GM12878 (cell line): ENCODE measurements around the gene LANCL2. TPM values are rescaled to one million over a fixed set of nuclear protein-coding genes. Genes with fewer than 3 reads are reported as not detected.
A peak's percentile ranks its signal among the peaks of the same experiment; 100 is the strongest.

Experiments
- ATAC-seq: fragments of 200-7000 bp; cut with Tn5 transposase; 3 replicates; pipeline ENCODE4 v1.9.1; 2020; ENCODE audit warnings: mild to moderate bottlenecking, moderate library complexity
- BruUV-seq: library from RNA; stranded (reverse); fragments of 400-500 nt; replicated peaks from 2 replicates; lab custom pipeline; 2021; lab: Mats Ljungman, UMichigan
- CTCF ChIA-PET: fragments of 300-600 bp; sonication (Branson Sonifier 250); formaldehyde crosslinking; extraction: SDS; loops from one replicate; lab custom pipeline; 2021; ENCODE audit warnings: inconsistent platforms; lab: Yijun Ruan, JAX
- POLR2A ChIA-PET: fragments of 350-600 bp; formaldehyde crosslinking; extraction: SDS; loops from one replicate; lab custom pipeline; 2021; ENCODE audit warnings: inconsistent platforms; lab: Charles Lee
- RAD21 ChIA-PET: fragments of 300-600 bp; sonication (Branson Sonifier 250); formaldehyde crosslinking; loops from one replicate; lab custom pipeline; 2023; ENCODE audit warnings: antibody characterized with exemption; ENCODE audit not compliant: unreplicated experiment; lab: Charles Lee
- SMC1A ChIA-PET: fragments of 300-600 bp; sonication (Branson Sonifier 250); formaldehyde crosslinking; loops from one replicate; lab custom pipeline; 2023; ENCODE audit not compliant: unreplicated experiment, uncharacterized antibody; lab: Charles Lee
- DNase-seq: peaks from one replicate; pipeline ENCODE4 v3.0.0-alpha.2; 2011; ENCODE audit warnings: low read depth, low spot score
- FAIRE-seq: peaks from 3 replicates; lab custom pipeline; 2011; peaks lifted over from hg19 to GRCh38; lab: Jason Lieb, UNC
- H2AFZ ChIP-seq: 2 replicates; pipeline ENCODE4 v1.6.0; 2011; ENCODE audit warnings: low read depth, low read length, control low read depth; ENCODE audit not compliant: control insufficient read depth
- H3K27ac ChIP-seq: 2 replicates; pipeline ENCODE4 v1.5.1; 2011; ENCODE audit warnings: control low read depth; ENCODE audit not compliant: control insufficient read depth, insufficient read depth
- H3K27me3 ChIP-seq, 2 experiments: replicated peaks in 1 of 2; 2 replicates each; pipeline versions ENCODE4 v1.6.0 to v1.6.1; 2011; ENCODE audit warnings: low read length in 1 of 2; ENCODE audit not compliant: control insufficient read depth in 2 of 2, insufficient read depth in 2 of 2
- H3K36me3 ChIP-seq, 2 experiments: 2 replicates each; pipeline ENCODE4 v1.5.1; 2011; ENCODE audit warnings: low read length in 1 of 2; ENCODE audit not compliant: control insufficient read depth in 2 of 2, insufficient read depth in 2 of 2
- H3K4me1 ChIP-seq: 2 replicates; pipeline ENCODE4 v1.6.1; 2011; ENCODE audit warnings: mild to moderate bottlenecking, low read length, moderate library complexity, mixed read lengths; ENCODE audit not compliant: control insufficient read depth, insufficient read depth
- H3K4me2 ChIP-seq: 2 replicates; pipeline ENCODE4 v1.6.0; 2011; ENCODE audit warnings: control low read depth; ENCODE audit not compliant: control insufficient read depth, insufficient read depth
- H3K4me3 ChIP-seq: fragments of 200-600 bp; sonication (generic); 2 replicates; pipeline ENCODE4 v1.5.1; 2016
- H3K79me2 ChIP-seq: 2 replicates; pipeline ENCODE4 v1.6.0; 2011; ENCODE audit warnings: low read length; ENCODE audit not compliant: control insufficient read depth, insufficient read depth
- H3K9ac ChIP-seq: 2 replicates; pipeline ENCODE4 v1.8.0; 2011; ENCODE audit warnings: low read length, control low read depth, mixed read lengths; ENCODE audit not compliant: control insufficient read depth, insufficient read depth
- H3K9me3 ChIP-seq: replicated peaks from 3 replicates; pipeline ENCODE4 v1.5.1; 2011; ENCODE audit warnings: mild to moderate bottlenecking, low read length; ENCODE audit not compliant: control insufficient read depth, insufficient read depth
- H4K20me1 ChIP-seq: 2 replicates; pipeline ENCODE4 v1.6.0; 2011; ENCODE audit not compliant: control insufficient read depth, insufficient read depth
- BHLHE40 ChIP-seq, 2 experiments: fragments of 450-650 bp in 1 of 2; IDR thresholded peaks; 2 replicates each; pipeline ENCODE4 v1.6.1; 2011 to 2017; ENCODE audit warnings: low read depth in 2 of 2, borderline replicate concordance in 1 of 2, improper control_type of control experiment in 1 of 2, low read length in 1 of 2, mild to moderate bottlenecking in 1 of 2
- NFIC ChIP-seq: IDR thresholded peaks from 2 replicates; pipeline ENCODE4 v1.6.1; 2012; ENCODE audit warnings: low read depth, mild to moderate bottlenecking, inconsistent platforms, low read length, moderate library complexity
- NR2C1 ChIP-seq: fragments of 450-650 bp; IDR thresholded peaks from 2 replicates; pipeline ENCODE4 v1.6.1; 2017; ENCODE audit warnings: antibody characterized with exemption, mild to moderate bottlenecking, moderate library complexity
- POLR2A ChIP-seq: IDR thresholded peaks from 2 replicates; pipeline ENCODE4 v1.6.1; 2011; ENCODE audit warnings: low read depth, mild to moderate bottlenecking, low read length
- POLR2AphosphoS5 ChIP-seq: IDR thresholded peaks from 2 replicates; pipeline ENCODE4 v1.6.1; 2011; ENCODE audit warnings: mild to moderate bottlenecking, low read length, inconsistent platforms
- RAD21 ChIP-seq: IDR thresholded peaks from 2 replicates; pipeline ENCODE4 v1.6.1; 2011; ENCODE audit warnings: mild to moderate bottlenecking, low read depth, low read length, moderate library complexity; ENCODE audit not compliant: insufficient read depth
- RUNX3 ChIP-seq: IDR thresholded peaks from 2 replicates; pipeline ENCODE4 v1.6.1; 2012; ENCODE audit warnings: low read length, inconsistent platforms
- SIN3A ChIP-seq: IDR thresholded peaks from 2 replicates; pipeline ENCODE4 v1.6.1; 2012; ENCODE audit warnings: low read depth, low read length, improper control_type of control experiment
- SMC3 ChIP-seq: IDR thresholded peaks from 2 replicates; pipeline ENCODE4 v1.6.1; 2011; ENCODE audit warnings: low read length, improper control_type of control experiment, borderline replicate concordance
- SP1 ChIP-seq: IDR thresholded peaks from one replicate; pipeline ENCODE4 v1.6.1; 2011; ENCODE audit warnings: low read depth, low read length
- YY1 ChIP-seq: IDR thresholded peaks from 2 replicates; pipeline ENCODE4 v1.6.1; 2011; ENCODE audit warnings: low read depth, mild to moderate bottlenecking, low read length
- WGBS: methylation state at CpG from one replicate; pipeline ENCODE4 v1.1.6; 2016; ENCODE audit warnings: low lambda C conversion rate; ENCODE audit not compliant: insufficient replicate concordance, insufficient coverage; ENCODE audit errors: missing lambda C conversion rate; 5-methylcytosine and 5-hydroxymethylcytosine counted together
- in situ Hi-C: fragments of 300-500 bp; cut with MboI; formaldehyde crosslinking; loops from 9 replicates; pipeline ENCODE4 v1.14.3; 2018; ENCODE audit warnings: mixed read lengths
- intact Hi-C: fragments of 100-400 bp; cut with micrococcal nuclease; formaldehyde crosslinking; loops from one replicate; pipeline ENCODE4 v1.14.2; 2022; ENCODE audit not compliant: unreplicated experiment
- polyA plus RNA-seq, 11 experiments: library from polyadenylated mRNA; depleted of rRNA in 4 of 11; unstranded in 6 of 11; stranded (reverse) in 5 of 11; fragments of >200 nt; fragmentation: Nextera tagmentation in 4 of 11; fragmentation: Illumina TruSeq in 1 of 11; extraction: Ambion mirVana in 4 of 11; extraction: Trizol in 1 of 11; gene quantifications; 1 replicate in 1 of 11; 2 replicates in 10 of 11; pipeline versions ENCODE4 v1.2.1 to v1.2.3, GENCODE V29; 2011 to 2016; ENCODE audit warnings: inconsistent platforms in 2 of 11, missing spikeins in 2 of 11, low read depth in 1 of 11
- total RNA-seq, 4 experiments: library from RNA; depleted of rRNA in 3 of 4; stranded (reverse); fragments of >200 nt in 3 of 4; fragmentation: Illumina TruSeq in 1 of 4; extraction: Trizol in 1 of 4; gene quantifications; 2 replicates each; pipeline versions ENCODE4 v1.2.1 to v1.2.3, GENCODE V29; 2013 to 2021
- TF ChIP-seq, protein P1 (sequence below), 3 experiments: IDR thresholded peaks in 2 of 3; conservative IDR thresholded peaks in 1 of 3; 2 replicates each; pipeline ENCODE4 v1.5.1; 2011; ENCODE audit warnings: low read depth in 3 of 3, low read length in 3 of 3, mild to moderate bottlenecking in 3 of 3, control low read depth in 2 of 3, moderate library complexity in 2 of 3, inconsistent platforms in 1 of 3, mixed read lengths in 1 of 3; ENCODE audit not compliant: control insufficient read depth in 2 of 3, insufficient read depth in 1 of 3; ENCODE audit errors: extremely low read depth in 1 of 3
- TF ChIP-seq, protein P2 (sequence below): fragments of 450-650 bp; IDR thresholded peaks from 2 replicates; pipeline ENCODE4 v1.6.1; 2017; ENCODE audit warnings: mild to moderate bottlenecking, moderate library complexity

The LANCL2 gene
- total and polyA plus RNA-seq, 10 of the 15 experiments (the other 5 are each of a cell fraction or from before 2014, with no cell fraction given): 8.1 to 28.6 (median 16.4) TPM

DNA sequence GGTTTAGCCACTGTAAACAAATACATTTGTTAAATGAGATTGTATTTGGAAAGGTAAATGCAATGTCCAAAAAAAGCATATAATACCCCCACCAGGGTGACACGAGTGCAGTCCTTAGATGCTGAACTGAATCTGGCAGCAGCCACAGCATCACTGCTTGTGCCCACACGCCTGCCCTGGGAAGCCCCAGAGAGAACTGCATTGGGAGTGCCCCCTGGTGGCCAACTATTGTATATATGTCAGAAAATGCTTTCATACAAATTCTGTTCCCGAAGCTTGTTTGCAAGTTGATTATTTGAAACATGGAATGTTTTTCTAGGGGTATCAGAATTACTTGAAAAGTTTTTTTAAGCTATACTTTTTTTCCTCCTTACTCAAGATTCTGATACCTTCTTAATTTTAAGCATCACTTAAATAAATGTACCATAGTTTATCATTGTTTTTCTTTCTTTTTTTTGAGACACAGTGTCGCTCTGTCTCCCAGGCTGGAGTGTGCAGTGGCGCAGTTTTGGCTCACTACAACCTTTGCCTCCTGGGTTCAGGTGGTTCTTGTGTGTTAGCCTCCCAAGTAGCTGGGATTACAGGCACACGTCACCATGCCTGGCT lies 50.1 kb downstream of the LANCL2 start:
- Histone ChIP-seq H3K4me1 (no peaks in the 10 kb centered on the region), H3K4me2 (no peak overlapping the region), H3K9ac (no peak overlapping the region), H3K9me3 (no peaks in the 10 kb centered on the region)
- no TSS peak for BruUV-seq
- POLR2A ChIA-PET: interaction anchor here (0.6 to 1.6 kb wide), 3 partner anchors 106 to 137 kb away, joined by 3 to 4 read pairs (median 4); no protein-coding TSS in a partner anchor
- SMC1A ChIA-PET: interaction anchor here (0.6 to 6.7 kb wide), 28 partner anchors 8 to 644 kb away, joined by 3 to 140 read pairs (median 4); no protein-coding TSS in a partner anchor
- TF ChIP-seq POLR2A: no peak
- TF ChIP-seq, protein P1, sequence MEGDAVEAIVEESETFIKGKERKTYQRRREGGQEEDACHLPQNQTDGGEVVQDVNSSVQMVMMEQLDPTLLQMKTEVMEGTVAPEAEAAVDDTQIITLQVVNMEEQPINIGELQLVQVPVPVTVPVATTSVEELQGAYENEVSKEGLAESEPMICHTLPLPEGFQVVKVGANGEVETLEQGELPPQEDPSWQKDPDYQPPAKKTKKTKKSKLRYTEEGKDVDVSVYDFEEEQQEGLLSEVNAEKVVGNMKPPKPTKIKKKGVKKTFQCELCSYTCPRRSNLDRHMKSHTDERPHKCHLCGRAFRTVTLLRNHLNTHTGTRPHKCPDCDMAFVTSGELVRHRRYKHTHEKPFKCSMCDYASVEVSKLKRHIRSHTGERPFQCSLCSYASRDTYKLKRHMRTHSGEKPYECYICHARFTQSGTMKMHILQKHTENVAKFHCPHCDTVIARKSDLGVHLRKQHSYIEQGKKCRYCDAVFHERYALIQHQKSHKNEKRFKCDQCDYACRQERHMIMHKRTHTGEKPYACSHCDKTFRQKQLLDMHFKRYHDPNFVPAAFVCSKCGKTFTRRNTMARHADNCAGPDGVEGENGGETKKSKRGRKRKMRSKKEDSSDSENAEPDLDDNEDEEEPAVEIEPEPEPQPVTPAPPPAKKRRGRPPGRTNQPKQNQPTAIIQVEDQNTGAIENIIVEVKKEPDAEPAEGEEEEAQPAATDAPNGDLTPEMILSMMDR (IDR thresholded peaks at IDR 0.05 in 2 of 3, conservative IDR thresholded peaks at IDR 0.05 in 1 of 3; ENCODE audit: control insufficient read depth in 2 of 3, extremely low read depth in 1 of 3, insufficient read depth in 1 of 3, low read depth in 3 of 3, low read length in 3 of 3): peak; percentile 64 to 76 (median 65)
- TF ChIP-seq SMC3: peak; percentile 96
- TF ChIP-seq RUNX3: 0 out of 2 replicates have a peak, but pooled peaks have one; percentile 17
- peak; percentile 25; the same call in 1 of the 2 replicates for TF ChIP-seq YY1
- TF ChIP-seq BHLHE40 (IDR thresholded peaks at IDR 0.05; ENCODE audit: borderline replicate concordance in 1 of 2, low read depth in 2 of 2, low read length in 1 of 2): peak; percentile 18 to 27; a peak in 1 of 4 replicates
- TF ChIP-seq NR2C1: no peak
- TF ChIP-seq NFIC: no peak
- no peak for TF ChIP-seq SIN3A
- TF ChIP-seq, protein P2, sequence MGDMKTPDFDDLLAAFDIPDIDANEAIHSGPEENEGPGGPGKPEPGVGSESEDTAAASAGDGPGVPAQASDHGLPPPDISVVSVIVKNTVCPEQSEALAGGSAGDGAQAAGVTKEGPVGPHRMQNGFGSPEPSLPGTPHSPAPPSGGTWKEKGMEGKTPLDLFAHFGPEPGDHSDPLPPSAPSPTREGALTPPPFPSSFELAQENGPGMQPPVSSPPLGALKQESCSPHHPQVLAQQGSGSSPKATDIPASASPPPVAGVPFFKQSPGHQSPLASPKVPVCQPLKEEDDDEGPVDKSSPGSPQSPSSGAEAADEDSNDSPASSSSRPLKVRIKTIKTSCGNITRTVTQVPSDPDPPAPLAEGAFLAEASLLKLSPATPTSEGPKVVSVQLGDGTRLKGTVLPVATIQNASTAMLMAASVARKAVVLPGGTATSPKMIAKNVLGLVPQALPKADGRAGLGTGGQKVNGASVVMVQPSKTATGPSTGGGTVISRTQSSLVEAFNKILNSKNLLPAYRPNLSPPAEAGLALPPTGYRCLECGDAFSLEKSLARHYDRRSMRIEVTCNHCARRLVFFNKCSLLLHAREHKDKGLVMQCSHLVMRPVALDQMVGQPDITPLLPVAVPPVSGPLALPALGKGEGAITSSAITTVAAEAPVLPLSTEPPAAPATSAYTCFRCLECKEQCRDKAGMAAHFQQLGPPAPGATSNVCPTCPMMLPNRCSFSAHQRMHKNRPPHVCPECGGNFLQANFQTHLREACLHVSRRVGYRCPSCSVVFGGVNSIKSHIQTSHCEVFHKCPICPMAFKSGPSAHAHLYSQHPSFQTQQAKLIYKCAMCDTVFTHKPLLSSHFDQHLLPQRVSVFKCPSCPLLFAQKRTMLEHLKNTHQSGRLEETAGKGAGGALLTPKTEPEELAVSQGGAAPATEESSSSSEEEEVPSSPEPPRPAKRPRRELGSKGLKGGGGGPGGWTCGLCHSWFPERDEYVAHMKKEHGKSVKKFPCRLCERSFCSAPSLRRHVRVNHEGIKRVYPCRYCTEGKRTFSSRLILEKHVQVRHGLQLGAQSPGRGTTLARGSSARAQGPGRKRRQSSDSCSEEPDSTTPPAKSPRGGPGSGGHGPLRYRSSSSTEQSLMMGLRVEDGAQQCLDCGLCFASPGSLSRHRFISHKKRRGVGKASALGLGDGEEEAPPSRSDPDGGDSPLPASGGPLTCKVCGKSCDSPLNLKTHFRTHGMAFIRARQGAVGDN: no peak
- TF ChIP-seq SP1: no peak
- no peak for TF ChIP-seq POLR2AphosphoS5
- TF ChIP-seq RAD21: peak; percentile 85
- TF ChIP-seq, all 136 proteins: peak for 6
- intact Hi-C loops (loop anchor here (1.0 to 5.0 kb wide), 2 partner anchors 135 to 643 kb away; no protein-coding TSS in a partner anchor), in situ Hi-C loops (loop anchor here (25.0 kb wide), 1 partner anchor 653 kb away; the partner anchor contains the start of gene SEC61G)
- Histone ChIP-seq H3K4me3 (no peak overlapping the region), H2AFZ (no peak overlapping the region), H3K27ac (no peak overlapping the region), H3K36me3 (peaks cover 0 to 6% of the 10 kb centered on the region in 2 experiments; a peak in 1 of 4 replicates), H4K20me1 (no peaks in the 10 kb centered on the region), H3K79me2 (no peaks in the 10 kb centered on the region), H3K27me3 (no peaks in the 10 kb centered on the region)
- WGBS: 31% methylated on average over 6 of the region's 6 CpGs
- FAIRE-seq (peak; percentile 93), DNase-seq (peak; percentile 25), ATAC-seq (peak; percentile 99)
- ChIA-PET CTCF (interaction anchor here (0.6 to 6.9 kb wide), 43 partner anchors 9 to 711 kb away, joined by 3 to 322 read pairs (median 4); partner anchors contain the start of gene SEC61G), RAD21 (interaction anchor here (0.6 to 4.2 kb wide), 19 partner anchors 17 to 656 kb away, joined by 3 to 68 read pairs (median 4); partner anchors contain the start of genes LANCL2 and SEC61G)
